HCT116 (cell line): ENCODE results near the gene CLGN.

Experiments used
- CEBPB ChIP-seq: IDR thresholded peaks from 2 replicates; pipeline ENCODE4 v1.6.1; 2012; ENCODE audit warnings: low read depth
- CTCF ChIP-seq, 3 experiments: fragments of 200-600 bp in 1 of 3; sonication (generic) in 1 of 3; IDR thresholded peaks in 2 of 3; conservative IDR thresholded peaks in 1 of 3; 2 replicates each; pipeline ENCODE4 v1.5.1; 2012 to 2017; ENCODE audit warnings: low read depth in 2 of 3, low read length in 2 of 3, antibody characterized with exemption in 1 of 3, borderline replicate concordance in 1 of 3, control low read depth in 1 of 3, mild to moderate bottlenecking in 1 of 3, mixed read lengths in 1 of 3, mixed run types in 1 of 3, moderate library complexity in 1 of 3; ENCODE audit not compliant: insufficient read depth in 1 of 3
- EZH2 ChIP-seq: fragments of 200-600 bp; sonication (generic); IDR thresholded peaks from 2 replicates; pipeline ENCODE4 v1.6.1; 2017; ENCODE audit warnings: antibody characterized with exemption, mixed run types
- EZH2phosphoT487 ChIP-seq: fragments of 200-600 bp; IDR thresholded peaks from 2 replicates; pipeline ENCODE4 v1.6.1; 2018; ENCODE audit warnings: antibody characterized with exemption, borderline replicate concordance
- FOSL1 ChIP-seq: IDR thresholded peaks from 2 replicates; pipeline ENCODE4 v1.6.1; 2012; ENCODE audit warnings: low read depth
- MAX ChIP-seq: IDR thresholded peaks from 2 replicates; pipeline ENCODE4 v1.6.1; 2012
- POLR2A ChIP-seq: IDR thresholded peaks from 2 replicates; pipeline ENCODE4 v1.7.0; 2011; ENCODE audit warnings: borderline replicate concordance; ENCODE audit not compliant: insufficient read depth, insufficient read length; ENCODE audit errors: extremely low read depth
- POLR2AphosphoS5 ChIP-seq: IDR thresholded peaks from 2 replicates; pipeline ENCODE4 v1.6.1; 2011; ENCODE audit warnings: mild to moderate bottlenecking, low read depth, low read length, moderate library complexity
- RAD21 ChIP-seq: IDR thresholded peaks from 2 replicates; pipeline ENCODE4 v1.6.1; 2012; ENCODE audit warnings: low read depth, mild to moderate bottlenecking
- REST ChIP-seq: IDR thresholded peaks from 2 replicates; pipeline ENCODE4 v1.6.1; 2012; ENCODE audit warnings: low read depth
- SIN3A ChIP-seq: IDR thresholded peaks from 2 replicates; pipeline ENCODE4 v1.6.1; 2012; ENCODE audit warnings: low read depth
- ZBTB33 ChIP-seq: IDR thresholded peaks from 2 replicates; pipeline ENCODE4 v1.6.1; 2011; ENCODE audit warnings: mild to moderate bottlenecking, low read length, moderate library complexity; ENCODE audit not compliant: insufficient replicate concordance; ENCODE audit errors: extremely low read depth
- ZFX ChIP-seq: fragments of 450-650 bp; IDR thresholded peaks from 2 replicates; pipeline ENCODE4 v1.6.1; 2017
- ZNF274 ChIP-seq: fragments of 200-500 bp; sonication (Bioruptor generic); IDR thresholded peaks from 2 replicates; pipeline ENCODE4 v1.6.1; 2014; ENCODE audit warnings: mild to moderate bottlenecking, low read depth, low read length, inconsistent platforms

GRCh38 chr4:140388015-140388414, 39.4 kb downstream of the CLGN start:
- no peak for TF ChIP-seq CTCF (IDR thresholded peaks at IDR 0.05 in 2 of 3, conservative IDR thresholded peaks at IDR 0.05 in 1 of 3; ENCODE audit: borderline replicate concordance in 1 of 3, insufficient read depth in 1 of 3, low read depth in 2 of 3, low read length in 2 of 3)
- no peak for TF ChIP-seq CEBPB
- TF ChIP-seq POLR2AphosphoS5, result no peak
- no peak for TF ChIP-seq EZH2phosphoT487
- TF ChIP-seq REST, result no peak
- TF ChIP-seq RAD21, result no peak
- no peak for TF ChIP-seq ZBTB33
- TF ChIP-seq FOSL1, result no peak
- no peak for TF ChIP-seq POLR2A
- no peak for TF ChIP-seq MAX
- no peak for TF ChIP-seq EZH2
- no peak for TF ChIP-seq ZNF274
- no peak for TF ChIP-seq SIN3A
- TF ChIP-seq ZFX, result no peak
